NB4 (cell line): Measurements from ENCODE around the gene TXLNA.

Experiments used
- TF ChIP-seq, protein P1 (sequence below): IDR thresholded peaks from one replicate; pipeline ENCODE4 v1.5.1; 2012; ENCODE audit warnings: low read depth, low read length
- TF ChIP-seq, protein P2 (sequence below): IDR thresholded peaks from 2 replicates; pipeline ENCODE4 v1.6.1; 2011; ENCODE audit warnings: low read depth, low read length

DNA sequence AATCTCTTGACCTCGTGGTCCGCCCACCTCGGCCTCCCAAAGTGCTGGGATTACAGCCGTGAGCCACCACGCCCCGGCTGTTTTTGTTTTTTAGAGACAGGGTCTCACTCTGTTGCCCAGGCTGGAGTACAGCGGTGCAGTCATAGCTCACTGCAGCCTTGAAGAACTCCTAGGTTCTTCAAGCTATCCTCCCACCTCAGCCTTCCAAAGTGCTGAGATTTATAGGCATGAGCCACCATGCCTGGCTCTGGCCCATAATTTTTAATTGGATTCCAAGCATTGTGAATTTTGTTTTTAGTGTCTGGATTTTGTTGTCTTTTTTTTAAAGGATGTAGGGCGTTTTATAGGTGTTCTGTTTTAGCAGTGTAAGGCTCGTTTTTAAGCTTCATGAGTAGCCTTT lies 28.6 kb upstream of the TXLNA start:
- TF ChIP-seq, protein P1, sequence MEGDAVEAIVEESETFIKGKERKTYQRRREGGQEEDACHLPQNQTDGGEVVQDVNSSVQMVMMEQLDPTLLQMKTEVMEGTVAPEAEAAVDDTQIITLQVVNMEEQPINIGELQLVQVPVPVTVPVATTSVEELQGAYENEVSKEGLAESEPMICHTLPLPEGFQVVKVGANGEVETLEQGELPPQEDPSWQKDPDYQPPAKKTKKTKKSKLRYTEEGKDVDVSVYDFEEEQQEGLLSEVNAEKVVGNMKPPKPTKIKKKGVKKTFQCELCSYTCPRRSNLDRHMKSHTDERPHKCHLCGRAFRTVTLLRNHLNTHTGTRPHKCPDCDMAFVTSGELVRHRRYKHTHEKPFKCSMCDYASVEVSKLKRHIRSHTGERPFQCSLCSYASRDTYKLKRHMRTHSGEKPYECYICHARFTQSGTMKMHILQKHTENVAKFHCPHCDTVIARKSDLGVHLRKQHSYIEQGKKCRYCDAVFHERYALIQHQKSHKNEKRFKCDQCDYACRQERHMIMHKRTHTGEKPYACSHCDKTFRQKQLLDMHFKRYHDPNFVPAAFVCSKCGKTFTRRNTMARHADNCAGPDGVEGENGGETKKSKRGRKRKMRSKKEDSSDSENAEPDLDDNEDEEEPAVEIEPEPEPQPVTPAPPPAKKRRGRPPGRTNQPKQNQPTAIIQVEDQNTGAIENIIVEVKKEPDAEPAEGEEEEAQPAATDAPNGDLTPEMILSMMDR, result no peak
- TF ChIP-seq, protein P2, sequence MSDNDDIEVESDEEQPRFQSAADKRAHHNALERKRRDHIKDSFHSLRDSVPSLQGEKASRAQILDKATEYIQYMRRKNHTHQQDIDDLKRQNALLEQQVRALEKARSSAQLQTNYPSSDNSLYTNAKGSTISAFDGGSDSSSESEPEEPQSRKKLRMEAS, result no peak
